Stimulated activated naive CD8-positive, alpha-beta T cell treated with anti-CD3 and anti-CD28 coated beads, Interleukin-15, Interleukin-2, amounts not matched to agents 100 U/mL and 50 U/mL, for 24 hours (primary cell): Measurements from ENCODE around the gene TBX19.
A peak's percentile ranks its signal among the peaks of the same experiment; 100 is the strongest.

Experiments
- ATAC-seq: fragments of 150-1000 bp; cut with Tn5 transposase; one replicate; pipeline ENCODE4 v1.10.0; 2021
- DNase-seq: peaks from one replicate; pipeline ENCODE4 v3.0.0; 2021

TBX19 gene

GRCh38 chr1:168281603-168282325, 1.1 kb downstream of the TBX19 start:
- ATAC-seq: no peak
- DNase-seq: no peak

GRCh38 chr1:168285521-168285790, 4.8 kb downstream of the TBX19 start:
- DNase-seq (no peak), ATAC-seq (no peak)

- DNase-seq: no peak
- ATAC-seq: no peak
These were observed 5.6 kb downstream of the TBX19 start for GRCh38 chr1:168285971-168286927.

- peak; percentile 46 for ATAC-seq
These were observed 6.6 kb downstream of the TBX19 start for GRCh38 chr1:168287237-168287664.

GRCh38 chr1:168288311-168289052, 7.8 kb downstream of the TBX19 start:
- DNase-seq (no peak), ATAC-seq (no peak)

More at GRCh38 chr1:168287237-168287664, 6.6 kb downstream of the TBX19 start:
- DNase-seq: no peak

- DNase-seq (no peak), ATAC-seq (no peak)
These were observed 10.7 kb downstream of the TBX19 start for GRCh38 chr1:168291222-168291837.

- DNase-seq: no peak
- no peak for ATAC-seq
These were observed 12.7 kb downstream of the TBX19 start for GRCh38 chr1:168293356-168293755.

GRCh38 chr1:168295411-168296114, 14.9 kb downstream of the TBX19 start:
- no peak for ATAC-seq
- DNase-seq: no peak

- DNase-seq: no peak
- no peak for ATAC-seq
These were observed 16.5 kb downstream of the TBX19 start for GRCh38 chr1:168297019-168297730.

- no peak for ATAC-seq
- no peak for DNase-seq
These were observed 17.8 kb downstream of the TBX19 start for GRCh38 chr1:168298446-168298845.

GRCh38 chr1:168300626-168301025, 19.9 kb downstream of the TBX19 start:
- ATAC-seq (no peak), DNase-seq (no peak)

- ATAC-seq (no peak), DNase-seq (no peak)
These were observed 21.1 kb downstream of the TBX19 start for GRCh38 chr1:168301664-168302320.

- ATAC-seq (no peak), DNase-seq (no peak)
These were observed 23.3 kb downstream of the TBX19 start for GRCh38 chr1:168303716-168304540.

- DNase-seq (no peak), ATAC-seq (no peak)
These were observed 24.2 kb downstream of the TBX19 start for GRCh38 chr1:168304865-168305264.

GRCh38 chr1:168312718-168313604, 32.3 kb downstream of the TBX19 start:
- DNase-seq: no peak
- peak; percentile 60 for ATAC-seq

GRCh38 chr1:168316142-168316541, 35.5 kb downstream of the TBX19 start:
- DNase-seq: no peak
- no peak for ATAC-seq

GRCh38 chr1:168317309-168317708, 36.6 kb downstream of the TBX19 start:
- DNase-seq: no peak
- no peak for ATAC-seq

GRCh38 chr1:168319691-168320090, 39.0 kb downstream of the TBX19 start:
- no peak for ATAC-seq
- no peak for DNase-seq
